K562 (cell line): ENCODE data around the gene PCDHB4. TPM values are rescaled to one million over a fixed set of nuclear protein-coding genes. Genes with fewer than 3 reads are reported as not detected.

Experiments used
- ATAC-seq: fragments of 200-7000 bp; cut with Tn5 transposase; 3 replicates; pipeline ENCODE4 v1.9.1; 2020; ENCODE audit warnings: moderate library complexity
- Bru-seq: library from RNA; stranded (reverse); fragments of 400-500 nt; gene quantifications from one replicate; lab custom pipeline; 2021; lab: Mats Ljungman, UMichigan
- BruChase-seq, 2 experiments: library from RNA; stranded (reverse); fragments of 400-500 nt; gene quantifications; one replicate each; lab custom pipeline; 2021; lab: Mats Ljungman, UMichigan
- BruUV-seq: library from RNA; stranded (reverse); fragments of 400-500 nt; replicated peaks from 2 replicates; lab custom pipeline; 2021; lab: Mats Ljungman, UMichigan
- CTCF ChIA-PET: fragments of 300-600 bp; formaldehyde crosslinking; extraction: SDS; loops from one replicate; lab custom pipeline; 2021; ENCODE audit warnings: low intra/inter-chr PET ratio; lab: Yijun Ruan, JAX
- POLR2A ChIA-PET: fragments of 300-600, 350-650 bp; sonication (Branson Sonifier 250); formaldehyde crosslinking; extraction: SDS; loops from one replicate; lab custom pipeline; 2021; ENCODE audit warnings: antibody characterized with exemption, inconsistent platforms; lab: Yijun Ruan, JAX
- DNase-seq, 4 experiments: peaks; one replicate each; pipeline versions ENCODE4 v3.0.0 to v3.0.0-alpha.2; 2011 to 2018; ENCODE audit warnings: low spot score in 3 of 4, mixed read lengths in 3 of 4; ENCODE audit errors: extremely low read depth in 1 of 4
- FAIRE-seq: peaks from 2 replicates; lab custom pipeline; 2011; peaks lifted over from hg19 to GRCh38; lab: Jason Lieb, UNC
- H2AFZ ChIP-seq: 2 replicates; pipeline ENCODE4 v1.6.0; 2011; ENCODE audit warnings: low read depth, low read length, control low read depth, inconsistent platforms
- H3K27ac ChIP-seq: fragments of 200-600 bp; 3 replicates; pipeline ENCODE4 v1.8.0; 2011; ENCODE audit warnings: low read depth, mild to moderate bottlenecking, control low read depth, inconsistent platforms, low read length, moderate library complexity, mixed read lengths; ENCODE audit errors: extremely low read depth
- H3K27me3 ChIP-seq, 2 experiments: fragments of 300-600 bp in 1 of 2; 2 replicates in 1 of 2; 3 replicates in 1 of 2; pipeline versions ENCODE4 v1.6.0 to v1.8.0; 2011; ENCODE audit warnings: inconsistent platforms in 2 of 2, low read length in 2 of 2, mild to moderate bottlenecking in 1 of 2, mixed read lengths in 1 of 2, moderate library complexity in 1 of 2; ENCODE audit not compliant: control insufficient read depth in 2 of 2, insufficient read depth in 2 of 2
- H3K36me3 ChIP-seq: fragments of 300-600 bp; 3 replicates; pipeline ENCODE4 v1.8.0; 2011; ENCODE audit warnings: mild to moderate bottlenecking, low read length, inconsistent platforms; ENCODE audit not compliant: control insufficient read depth, insufficient read depth
- H3K4me1 ChIP-seq, 2 experiments: fragments of 200-600 bp in 1 of 2; replicated peaks in 1 of 2; 2 replicates in 1 of 2; 3 replicates in 1 of 2; pipeline versions ENCODE4 v1.5.1 to v1.8.0; 2011; ENCODE audit warnings: inconsistent platforms in 2 of 2, low read length in 2 of 2, mild to moderate bottlenecking in 1 of 2, mixed read lengths in 1 of 2, moderate library complexity in 1 of 2; ENCODE audit not compliant: control insufficient read depth in 2 of 2, insufficient read depth in 2 of 2
- H3K4me2 ChIP-seq: 2 replicates; pipeline ENCODE4 v1.6.1; 2011; ENCODE audit warnings: low read length, control low read depth, inconsistent platforms, mixed read lengths; ENCODE audit not compliant: insufficient read depth
- H3K4me3 ChIP-seq: fragments of 200-600 bp; sonication (generic), shearing (Covaris generic); 2 replicates; pipeline ENCODE4 v1.5.1; 2016; ENCODE audit warnings: control low read depth, inconsistent platforms
- H3K79me2 ChIP-seq: fragments of 200-600 bp; 3 replicates; pipeline ENCODE4 v1.8.0; 2011; ENCODE audit warnings: low read length, inconsistent platforms; ENCODE audit not compliant: control insufficient read depth, insufficient read depth
- H3K9ac ChIP-seq, 2 experiments: 2 replicates each; pipeline versions ENCODE4 v1.6.0 to v1.6.1; 2011; ENCODE audit warnings: low read depth in 2 of 2, low read length in 2 of 2, control low read depth in 1 of 2, inconsistent platforms in 1 of 2, mild to moderate bottlenecking in 1 of 2, mixed read lengths in 1 of 2; ENCODE audit not compliant: insufficient read depth in 1 of 2
- H3K9me1 ChIP-seq: one replicate; pipeline ENCODE4 v1.6.0; 2011; ENCODE audit warnings: inconsistent platforms, mild to moderate bottlenecking, low read length, moderate library complexity; ENCODE audit not compliant: control insufficient read depth, insufficient read depth
- H3K9me3 ChIP-seq: replicated peaks from 2 replicates; pipeline ENCODE4 v1.5.1; 2011; ENCODE audit warnings: low read depth, low read length, inconsistent platforms; ENCODE audit not compliant: control insufficient read depth, insufficient read depth
- H4K20me1 ChIP-seq: replicated peaks from 2 replicates; pipeline ENCODE4 v1.6.1; 2011; ENCODE audit warnings: low read length, inconsistent platforms, mixed read lengths; ENCODE audit not compliant: control insufficient read depth, insufficient read depth
- FOXK1 ChIP-seq: sonication (generic); formaldehyde crosslinking; IDR thresholded peaks from 2 replicates; pipeline ENCODE4 v1.8.0; 2022; ENCODE audit warnings: missing genetic modification reagents, mild to moderate bottlenecking, borderline replicate concordance
- NFATC3 ChIP-seq: fragments of 450-650 bp; IDR thresholded peaks from 2 replicates; pipeline ENCODE4 v1.6.1; 2017; ENCODE audit warnings: mild to moderate bottlenecking
- RAD21 ChIP-seq, 2 experiments: fragments of 250-450 bp in 1 of 2; fragments of 450-650 bp in 1 of 2; sonication (Bioruptor Pico) in 1 of 2; formaldehyde crosslinking in 1 of 2; IDR thresholded peaks in 1 of 2; conservative IDR thresholded peaks in 1 of 2; 2 replicates each; pipeline versions ENCODE4 v1.4.0 to v1.8.0; 2020 to 2022; ENCODE audit warnings: mild to moderate bottlenecking in 2 of 2, moderate library complexity in 1 of 2
- ZEB2 ChIP-seq: fragments of 450-650 bp; IDR thresholded peaks from 2 replicates; pipeline ENCODE4 v1.6.1; 2016
- WGBS: fragments of 100-300 bp; shearing (Covaris generic); methylation state at CpG from one replicate; pipeline ENCODE4 v1.1.6; 2016; ENCODE audit warnings: low coverage, mixed read lengths; ENCODE audit not compliant: insufficient coverage; ENCODE audit errors: missing lambda C conversion rate; 5-methylcytosine and 5-hydroxymethylcytosine counted together
- in situ Hi-C: fragments of 300-500 bp; cut with MboI; formaldehyde crosslinking; loops from 4 replicates; pipeline ENCODE4 v1.15.0; 2018; ENCODE audit warnings: inconsistent platforms, mixed read lengths
- intact Hi-C: fragments of 100-400 bp; cut with micrococcal nuclease; formaldehyde crosslinking; loops from 2 replicates; pipeline ENCODE4 v1.14.2; 2022
- long read RNA-seq, 3 experiments: library from polyadenylated mRNA in 2 of 3; library from RNA in 1 of 3; unstranded in 2 of 3; stranded (forward) in 1 of 3; transcript quantifications; one replicate each; pipeline ENCODE4 v2.0.0, GENCODE V29; 2019 to 2022
- polyA minus RNA-seq, 3 experiments: library from RNA; depleted of rRNA, polyadenylated mRNA; stranded (reverse); fragments of >200 nt; gene quantifications; 2 replicates each; pipeline ENCODE4 v1.2.3, GENCODE V29; 2011
- polyA plus RNA-seq, 8 experiments: library from polyadenylated mRNA; depleted of rRNA in 4 of 8; stranded (reverse) in 5 of 8; unstranded in 3 of 8; fragments of >200 nt; fragmentation: Nextera tagmentation in 2 of 8; fragmentation: Illumina TruSeq in 1 of 8; extraction: Ambion mirVana in 2 of 8; extraction: Trizol in 1 of 8; gene quantifications; 2 replicates each; pipeline versions ENCODE4 v1.2.1 to v1.2.3, GENCODE V29; 2011 to 2014; ENCODE audit warnings: inconsistent platforms in 1 of 8, missing spikeins in 1 of 8
- total RNA-seq, 7 experiments: library from RNA; depleted of rRNA in 6 of 7; stranded (reverse); fragments of >200 nt in 6 of 7; fragmentation: Illumina TruSeq in 2 of 7; extraction: Trizol in 2 of 7; gene quantifications; 2 replicates each; pipeline versions ENCODE4 v1.2.1 to v1.2.3, GENCODE V29; 2011 to 2021; ENCODE audit warnings: low replicate concordance in 1 of 7
- TF ChIP-seq, protein P1 (sequence below), 3 experiments: IDR thresholded peaks in 2 of 3; conservative IDR thresholded peaks in 1 of 3; 2 replicates each; pipeline ENCODE4 v1.5.1; 2011 to 2012; ENCODE audit warnings: low read length in 3 of 3, mild to moderate bottlenecking in 3 of 3, control low read depth in 2 of 3, improper control_type of control experiment in 1 of 3, inconsistent platforms in 1 of 3, low read depth in 1 of 3, mixed read lengths in 1 of 3, moderate library complexity in 1 of 3; ENCODE audit not compliant: insufficient read depth in 2 of 3
- TF ChIP-seq, protein P2 (sequence below): fragments of 450-650 bp; formaldehyde crosslinking; IDR thresholded peaks from 2 replicates; pipeline ENCODE4 v1.4.0; 2022; ENCODE audit warnings: missing genetic modification characterization

PCDHB4 gene
- not detected in 2 replicates for total RNA-seq (2011; cell fraction: chromatin; rRNA removed; ENCODE audit: low replicate concordance)
- not detected in 2 replicates for total RNA-seq (2011; cell fraction: nucleolus; rRNA removed)
- total RNA-seq (2011; cell fraction: nucleoplasm; rRNA removed), result not detected in 2 replicates
- total RNA-seq (2014; rRNA removed) (not detected in 2 replicates), total RNA-seq (2014; rRNA removed; fragmentation: Illumina TruSeq; extraction: Trizol) (not detected in 2 replicates), total RNA-seq (2015; rRNA removed; fragmentation: Illumina TruSeq; extraction: Trizol) (not detected in 2 replicates), total RNA-seq (2021) (not detected in 2 replicates), polyA plus RNA-seq (2011; rRNA removed) (not detected in 2 replicates), polyA plus RNA-seq (2014; fragmentation: Illumina TruSeq; extraction: Trizol) (not detected in 2 replicates), polyA plus RNA-seq (2014; fragmentation: Nextera tagmentation; extraction: Ambion mirVana) (not detected), polyA plus RNA-seq (2014; rRNA removed) (not detected in 2 replicates), polyA minus RNA-seq (2011; rRNA and poly(A)+ RNA removed) (not detected in 2 replicates), Bru-seq, nascent RNA (not detected), BruChase-seq, experiment 1, labeled RNA remaining after a 2-hour chase (percentile 15 among the genes with signal in this experiment), BruChase-seq, experiment 2, labeled RNA remaining after a 6-hour chase (percentile 21 among the genes with signal in this experiment)
- not detected in 2 replicates for polyA plus RNA-seq (2011; cell fraction: cytosol; rRNA removed)
- polyA plus RNA-seq (2011; cell fraction: nucleus; rRNA removed), result not detected in 2 replicates
- not detected in 2 replicates for polyA plus RNA-seq (2012)
- polyA minus RNA-seq (2011; cell fraction: cytosol; rRNA and poly(A)+ RNA removed), result not detected in 2 replicates
- not detected in 2 replicates for polyA minus RNA-seq (2011; cell fraction: nucleus; rRNA and poly(A)+ RNA removed)
- long read RNA-seq, experiment 1, result 0 reads
- long read RNA-seq, experiment 2, result 0 reads
- long read RNA-seq, experiment 3, result 0 reads

DNA sequence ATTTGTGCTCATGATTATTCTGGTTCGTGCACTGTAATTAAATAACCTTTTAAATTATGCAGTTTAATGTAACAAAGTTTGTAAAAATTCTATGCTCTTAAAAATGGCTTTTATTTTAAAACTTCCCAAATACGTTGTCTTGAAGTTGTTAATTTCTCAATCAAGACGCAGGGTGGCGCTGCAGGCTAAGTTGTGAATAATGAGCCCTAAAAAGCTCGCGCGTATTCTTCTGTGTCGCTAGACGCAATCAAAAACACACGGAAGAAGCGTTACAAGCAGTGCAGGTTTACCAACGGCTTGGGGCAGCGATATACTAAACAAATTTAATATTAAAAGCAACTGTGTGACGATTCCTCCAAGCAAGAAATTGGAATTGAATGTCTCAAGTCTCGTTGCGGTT is at the start of gene PCDHB4:
Gene PCDHB4, plus strand, starts transcription at position 256 of the 400 bp plus-strand sequence. CDS start 181 bp downstream, outside the sequence.
- Histone ChIP-seq H3K9me1 (no peaks in the 10 kb centered on the region), H3K36me3 (no peaks in the 10 kb centered on the region), H2AFZ (peak within 1 kb of the TSS; percentile 2; the same call in 1 of the 2 replicates), H3K79me2 (no peaks in the 10 kb centered on the region), H3K27ac (no peak within 1 kb of the TSS), H3K9ac (no peak within 1 kb of the TSS), H3K4me1 (no peaks in the 10 kb centered on the region), H3K4me3 (no peak within 1 kb of the TSS), H4K20me1 (no peaks in the 10 kb centered on the region), H3K9me3 (no peaks in the 10 kb centered on the region), H3K4me2 (no peak within 1 kb of the TSS), H3K27me3 (no peaks in the 10 kb centered on the region; a peak in 1 of 5 replicates)
- TF ChIP-seq RAD21 (CRISPR knock-in tag; conservative IDR thresholded peaks at IDR 0.05 in 1 of 2, IDR thresholded peaks at IDR 0.05 in 1 of 2), result peak in 1 of 2 experiments; percentile 18; a peak in 1 of 4 replicates
- TF ChIP-seq NFATC3, result no peak
- TF ChIP-seq ZEB2, result no peak
- no peak for TF ChIP-seq FOXK1 (CRISPR knock-in tag)
- TF ChIP-seq, protein P1, sequence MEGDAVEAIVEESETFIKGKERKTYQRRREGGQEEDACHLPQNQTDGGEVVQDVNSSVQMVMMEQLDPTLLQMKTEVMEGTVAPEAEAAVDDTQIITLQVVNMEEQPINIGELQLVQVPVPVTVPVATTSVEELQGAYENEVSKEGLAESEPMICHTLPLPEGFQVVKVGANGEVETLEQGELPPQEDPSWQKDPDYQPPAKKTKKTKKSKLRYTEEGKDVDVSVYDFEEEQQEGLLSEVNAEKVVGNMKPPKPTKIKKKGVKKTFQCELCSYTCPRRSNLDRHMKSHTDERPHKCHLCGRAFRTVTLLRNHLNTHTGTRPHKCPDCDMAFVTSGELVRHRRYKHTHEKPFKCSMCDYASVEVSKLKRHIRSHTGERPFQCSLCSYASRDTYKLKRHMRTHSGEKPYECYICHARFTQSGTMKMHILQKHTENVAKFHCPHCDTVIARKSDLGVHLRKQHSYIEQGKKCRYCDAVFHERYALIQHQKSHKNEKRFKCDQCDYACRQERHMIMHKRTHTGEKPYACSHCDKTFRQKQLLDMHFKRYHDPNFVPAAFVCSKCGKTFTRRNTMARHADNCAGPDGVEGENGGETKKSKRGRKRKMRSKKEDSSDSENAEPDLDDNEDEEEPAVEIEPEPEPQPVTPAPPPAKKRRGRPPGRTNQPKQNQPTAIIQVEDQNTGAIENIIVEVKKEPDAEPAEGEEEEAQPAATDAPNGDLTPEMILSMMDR (IDR thresholded peaks at IDR 0.05 in 2 of 3, conservative IDR thresholded peaks at IDR 0.05 in 1 of 3; ENCODE audit: insufficient read depth in 2 of 3, low read depth in 1 of 3, low read length in 3 of 3), result peak; percentile 34 to 48 (median 35); a peak in 2 of 6 replicates
- TF ChIP-seq, protein P2, sequence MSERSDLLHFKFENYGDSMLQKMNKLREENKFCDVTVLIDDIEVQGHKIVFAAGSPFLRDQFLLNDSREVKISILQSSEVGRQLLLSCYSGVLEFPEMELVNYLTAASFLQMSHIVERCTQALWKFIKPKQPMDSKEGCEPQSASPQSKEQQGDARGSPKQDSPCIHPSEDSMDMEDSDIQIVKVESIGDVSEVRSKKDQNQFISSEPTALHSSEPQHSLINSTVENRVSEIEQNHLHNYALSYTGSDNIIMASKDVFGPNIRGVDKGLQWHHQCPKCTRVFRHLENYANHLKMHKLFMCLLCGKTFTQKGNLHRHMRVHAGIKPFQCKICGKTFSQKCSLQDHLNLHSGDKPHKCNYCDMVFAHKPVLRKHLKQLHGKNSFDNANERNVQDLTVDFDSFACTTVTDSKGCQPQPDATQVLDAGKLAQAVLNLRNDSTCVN, result no peak
- ChIA-PET POLR2A (interaction anchor here (0.6 kb wide), 1 partner anchor 108 kb away, joined by 3 read pairs; no protein-coding TSS in a partner anchor), CTCF (interaction anchor here (0.6 kb wide), 1 partner anchor 83 kb away, joined by 3 read pairs; no protein-coding TSS in a partner anchor)
- 3% methylated on average over 16 of the region's 16 CpGs for WGBS
- DNase-seq (peak in 1 of 4 experiments; percentile 34), ATAC-seq (no peak), FAIRE-seq (no peak)
- intact Hi-C loops, result no loop called here
- in situ Hi-C loops, result no loop called here
- no TSS peak for BruUV-seq
